Chondrocyte (in vitro differentiated cells): ENCODE measurements around the gene PRM3. TPM values are rescaled to one million over a fixed set of nuclear protein-coding genes. Genes with fewer than 3 reads are reported as not detected.

Source experiments
- DNase-seq: peaks from one replicate; pipeline ENCODE4 v3.0.0; 2021; ENCODE audit warnings: mixed read lengths, low spot score
- H3K27ac Mint-ChIP-seq: one replicate; pipeline ENCODE4 v1.8.0; 2021; ENCODE audit warnings: mild to moderate bottlenecking, moderate library complexity, mixed read lengths; ENCODE audit not compliant: unreplicated experiment
- H3K27me3 Mint-ChIP-seq: 2 replicates; pipeline ENCODE4 v1.8.0; 2021; ENCODE audit warnings: low read depth, mixed read lengths
- H3K36me3 Mint-ChIP-seq: 2 replicates; pipeline ENCODE4 v1.8.0; 2021; ENCODE audit warnings: low read depth, mixed read lengths
- H3K4me1 Mint-ChIP-seq: 2 replicates; pipeline ENCODE4 v1.8.0; 2021; ENCODE audit warnings: low read depth, mild to moderate bottlenecking, mixed read lengths
- H3K4me3 Mint-ChIP-seq: one replicate; pipeline ENCODE4 v1.8.0; 2021; ENCODE audit warnings: mild to moderate bottlenecking, moderate library complexity, mixed read lengths; ENCODE audit not compliant: unreplicated experiment
- H3K9me3 Mint-ChIP-seq: 2 replicates; pipeline ENCODE4 v1.8.0; 2021; ENCODE audit warnings: low read depth, mixed read lengths
- CTCF ChIP-seq: fragments of 200-600 bp; sonication (generic); IDR thresholded peaks from 2 replicates; pipeline ENCODE4 v1.5.0; 2021; ENCODE audit warnings: antibody characterized with exemption, mild to moderate bottlenecking, moderate library complexity
- total RNA-seq: library from RNA; stranded (reverse); gene quantifications from 3 replicates; pipeline ENCODE4 v1.2.1, GENCODE V29; 2021

The PRM3 gene
- total RNA-seq, 1 donor from 2014 or later: not detected

GRCh38 chr16:11276896-11277593 is 3.6 kb upstream of the PRM3 start:
- Mint-ChIP-seq H3K27ac (no peak overlapping the region), H3K9me3 (peaks cover 5% of the 10 kb centered on the region), H3K27me3 (peaks cover 12% of the 10 kb centered on the region), H3K4me1 (no peaks in the 10 kb centered on the region), H3K4me3 (no peak overlapping the region), H3K36me3 (no peaks in the 10 kb centered on the region)
- no peak for DNase-seq
- TF ChIP-seq CTCF: no peak

- no peak within 1 kb of the TSS for H3K4me3 Mint-ChIP-seq
- no peak within 1 kb of the TSS for H3K27ac Mint-ChIP-seq
- H3K27me3 Mint-ChIP-seq: peaks cover 10% of the 10 kb centered on the region
- peaks cover 5% of the 10 kb centered on the region for H3K9me3 Mint-ChIP-seq
- DNase-seq: no peak
- no peak for TF ChIP-seq CTCF
- no peaks in the 10 kb centered on the region for H3K4me1 Mint-ChIP-seq
- no peaks in the 10 kb centered on the region for H3K36me3 Mint-ChIP-seq
Observed at GRCh38 chr16:11276143-11276895, 2.9 kb upstream of the PRM3 start, which contains the start of gene PRM2. PRM2 (minus strand) TSS chr16:11276480; CDS start chr16:11276370, 110 bp downstream.

GRCh38 chr16:11274964-11275363 is 1.5 kb upstream of the PRM3 start:
- Mint-ChIP-seq H3K9me3 (peaks cover 5% of the 10 kb centered on the region), H3K4me3 (no peak overlapping the region), H3K27ac (no peak overlapping the region), H3K36me3 (no peaks in the 10 kb centered on the region), H3K4me1 (no peaks in the 10 kb centered on the region), H3K27me3 (peaks cover 7% of the 10 kb centered on the region)
- no peak for TF ChIP-seq CTCF
- no peak for DNase-seq

- Mint-ChIP-seq H3K36me3 (no peaks in the 10 kb centered on the region), H3K4me1 (no peaks in the 10 kb centered on the region), H3K9me3 (peaks cover 5% of the 10 kb centered on the region), H3K27ac (no peak overlapping the region), H3K4me3 (no peak overlapping the region), H3K27me3 (no peaks in the 10 kb centered on the region)
- TF ChIP-seq CTCF: no peak
- no peak for DNase-seq
Observed at GRCh38 chr16:11273721-11274324, 394 bp upstream of the PRM3 start.

- Mint-ChIP-seq H3K4me3 (no peak overlapping the region), H3K4me1 (no peaks in the 10 kb centered on the region), H3K36me3 (no peaks in the 10 kb centered on the region), H3K27me3 (no peaks in the 10 kb centered on the region), H3K9me3 (peaks cover 2% of the 10 kb centered on the region), H3K27ac (no peak overlapping the region)
- TF ChIP-seq CTCF: no peak
- no peak for DNase-seq
Observed at GRCh38 chr16:11272484-11272883, 945 bp downstream of the PRM3 start.
